Sigmoid colon (tissue), 7 donors: Measurements from ENCODE around the gene SENP2. TPM values are rescaled to one million over a fixed set of nuclear protein-coding genes. Genes with fewer than 3 reads are reported as not detected.

Experiments used
- DNase-seq: peaks from one replicate; pipeline ENCODE4 v3.0.0-alpha.2; 2019
- H3K27ac ChIP-seq, 4 donors: fragments of 200-600 bp; sonication (generic); one replicate each; pipeline ENCODE4 v1.5.1; 2016 to 2019; ENCODE audit warnings: mild to moderate bottlenecking in 1 of 4
- H3K27me3 ChIP-seq, 3 donors: fragments of 200-600 bp; sonication (generic); one replicate each; pipeline ENCODE4 v1.5.1; 2019; ENCODE audit warnings: mild to moderate bottlenecking in 1 of 3
- H3K36me3 ChIP-seq, 4 donors: fragments of 200-600 bp; sonication (generic); one replicate each; pipeline ENCODE4 v1.5.1; 2016 to 2019
- H3K4me1 ChIP-seq, 4 donors: fragments of 200-600 bp; sonication (generic); one replicate each; pipeline ENCODE4 v1.5.1; 2017 to 2019
- H3K4me3 ChIP-seq, 4 donors: fragments of 200-600 bp; sonication (generic); one replicate each; pipeline ENCODE4 v1.5.1; 2017 to 2019; ENCODE audit warnings: mild to moderate bottlenecking in 2 of 4, moderate library complexity in 1 of 4
- H3K9me3 ChIP-seq, 4 donors: fragments of 200-600 bp in 3 of 4; sonication (generic) in 3 of 4; one replicate each; pipeline versions ENCODE4 v1.5.1 to v1.6.1; 2013 to 2019
- EP300 ChIP-seq, 4 donors: sonication (generic); formaldehyde crosslinking; IDR thresholded peaks; one replicate each; pipeline ENCODE4 v1.6.1; 2017; ENCODE audit warnings: antibody characterized with exemption in 4 of 4
- POLR2A ChIP-seq, 2 donors: fragments of 450-650 bp; IDR thresholded peaks; one replicate each; pipeline ENCODE4 v1.6.1; 2016; ENCODE audit warnings: antibody characterized with exemption in 2 of 2, mild to moderate bottlenecking in 2 of 2, moderate library complexity in 2 of 2
- POLR2AphosphoS5 ChIP-seq, 4 donors: sonication (generic); formaldehyde crosslinking; IDR thresholded peaks; one replicate each; pipeline ENCODE4 v1.6.1; 2017; ENCODE audit warnings: antibody characterized with exemption in 4 of 4
- WGBS, 2 donors: extraction: QIAGEN DNeasy Blood & Tissue Kit; methylation state at CpG; one replicate each; pipeline ENCODE4 v1.1.7; 2013; 5-methylcytosine and 5-hydroxymethylcytosine counted together
- intact Hi-C: fragments of 100-400 bp; cut with DNase I; formaldehyde crosslinking; loops from one replicate; pipeline ENCODE4 v1.15.1; 2023
- polyA plus RNA-seq, 3 donors: library from polyadenylated mRNA; stranded (reverse); fragments of 200-250 nt; gene quantifications; one replicate each; pipeline ENCODE4 v1.2.3, GENCODE V29; 2013
- total RNA-seq, 4 donors: library from RNA; depleted of rRNA; stranded (reverse); fragments of >200 nt; gene quantifications; one replicate each; pipeline ENCODE4 v1.1.0, GENCODE V29; 2016
- TF ChIP-seq, protein P1 (sequence below), 4 experiments: fragments of 450-650 bp in 3 of 4; fragments of 200-600 bp in 1 of 4; IDR thresholded peaks; one replicate each; pipeline ENCODE4 v1.5.1; 2016 to 2019; ENCODE audit warnings: antibody characterized with exemption in 4 of 4, mild to moderate bottlenecking in 3 of 4, moderate library complexity in 2 of 4
- donor health status: healthy with polysubstance abuse.
- donor health status: Bipolar disorder and iron deficiency.
- donor health status: healthy.

Gene SENP2
- total and polyA plus RNA-seq, 7 donors = 9.0 to 28.5 (median 24.8) TPM

DNA sequence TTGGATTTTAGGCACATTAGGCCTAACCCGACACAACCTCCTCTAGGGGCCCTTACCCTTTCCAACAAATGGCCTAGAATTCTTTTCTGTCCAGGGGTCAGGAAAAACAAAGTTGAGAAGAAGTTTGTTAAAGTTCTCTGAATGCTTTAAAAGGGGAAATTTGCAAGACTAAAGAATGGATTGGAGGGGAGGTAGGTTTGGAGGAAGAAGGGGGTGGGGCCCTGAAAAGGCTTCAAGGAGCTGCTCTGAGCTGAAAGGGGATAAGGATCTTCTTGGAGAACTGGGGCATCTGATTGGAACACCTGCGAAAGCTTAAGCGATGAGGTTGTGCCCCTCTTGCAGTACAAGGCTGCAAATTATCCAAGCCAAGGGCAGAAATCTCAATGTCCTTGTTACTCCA lies 3.9 kb upstream of the SENP2 start:
- TF ChIP-seq EP300 (IDR thresholded peaks at IDR 0.05) (no peak), POLR2A (IDR thresholded peaks at IDR 0.05) (no peak)
- WGBS, 2 donors = 73 to 90% methylated on average over 3 of the region's 3 CpGs
- Histone ChIP-seq H3K4me1 (peaks cover 0 to 13% (median 11%) of the 10 kb centered on the region in 4 donors), H3K9me3 (no peaks in the 10 kb centered on the region), H3K4me3 (no peak overlapping the region), H3K27ac (no peak overlapping the region), H3K36me3 (no peaks in the 10 kb centered on the region), H3K27me3 (no peaks in the 10 kb centered on the region)
- DNase-seq = no peak
- intact Hi-C loops = loop anchor here (10.0 kb wide), 2 partner anchors 217 to 353 kb away; partner anchors contain the start of genes MAP3K13 and TRA2B

DNA sequence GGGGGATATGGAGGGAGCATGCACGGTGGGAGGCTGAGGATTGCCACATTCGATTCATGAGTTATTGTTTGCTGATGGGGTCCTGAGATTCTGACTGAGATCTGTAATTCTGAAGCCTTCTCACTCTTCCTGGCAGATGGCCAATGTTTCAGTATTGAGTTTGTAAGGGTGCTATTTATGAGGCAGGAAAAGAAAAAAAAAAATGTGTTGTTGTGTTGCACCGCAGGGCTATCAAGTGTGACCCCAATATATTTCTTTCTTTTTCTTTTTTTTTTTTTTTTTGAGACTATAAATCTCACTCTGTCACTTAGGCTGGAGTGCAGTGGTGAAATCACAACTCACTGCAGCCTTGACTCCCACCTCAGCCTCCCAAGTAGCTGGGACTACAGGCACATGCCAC lies 3.2 kb upstream of the SENP2 start:
- H3K36me3 ChIP-seq = no peaks in the 10 kb centered on the region
- TF ChIP-seq POLR2AphosphoS5 (IDR thresholded peaks at IDR 0.05) (no peak), POLR2A (IDR thresholded peaks at IDR 0.05) (no peak), EP300 (IDR thresholded peaks at IDR 0.05) (no peak)
- TF ChIP-seq, protein P1, sequence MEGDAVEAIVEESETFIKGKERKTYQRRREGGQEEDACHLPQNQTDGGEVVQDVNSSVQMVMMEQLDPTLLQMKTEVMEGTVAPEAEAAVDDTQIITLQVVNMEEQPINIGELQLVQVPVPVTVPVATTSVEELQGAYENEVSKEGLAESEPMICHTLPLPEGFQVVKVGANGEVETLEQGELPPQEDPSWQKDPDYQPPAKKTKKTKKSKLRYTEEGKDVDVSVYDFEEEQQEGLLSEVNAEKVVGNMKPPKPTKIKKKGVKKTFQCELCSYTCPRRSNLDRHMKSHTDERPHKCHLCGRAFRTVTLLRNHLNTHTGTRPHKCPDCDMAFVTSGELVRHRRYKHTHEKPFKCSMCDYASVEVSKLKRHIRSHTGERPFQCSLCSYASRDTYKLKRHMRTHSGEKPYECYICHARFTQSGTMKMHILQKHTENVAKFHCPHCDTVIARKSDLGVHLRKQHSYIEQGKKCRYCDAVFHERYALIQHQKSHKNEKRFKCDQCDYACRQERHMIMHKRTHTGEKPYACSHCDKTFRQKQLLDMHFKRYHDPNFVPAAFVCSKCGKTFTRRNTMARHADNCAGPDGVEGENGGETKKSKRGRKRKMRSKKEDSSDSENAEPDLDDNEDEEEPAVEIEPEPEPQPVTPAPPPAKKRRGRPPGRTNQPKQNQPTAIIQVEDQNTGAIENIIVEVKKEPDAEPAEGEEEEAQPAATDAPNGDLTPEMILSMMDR (IDR thresholded peaks at IDR 0.05) = no peak
- whole genome bisulfite sequencing, 2 donors = 35 to 67% methylated on average over 3 of the region's 3 CpGs
- intact Hi-C loops = loop anchor here (10.0 kb wide), 2 partner anchors 218 to 352 kb away; partner anchors contain the start of genes MAP3K13 and TRA2B
- H3K4me3 ChIP-seq = no peak overlapping the region
- no peak for DNase-seq
- no peaks in the 10 kb centered on the region for H3K27me3 ChIP-seq
- H3K4me1 ChIP-seq = peaks cover 0 to 17% (median 15%) of the 10 kb centered on the region in 4 donors
- no peak overlapping the region for H3K27ac ChIP-seq
- no peaks in the 10 kb centered on the region for H3K9me3 ChIP-seq

DNA sequence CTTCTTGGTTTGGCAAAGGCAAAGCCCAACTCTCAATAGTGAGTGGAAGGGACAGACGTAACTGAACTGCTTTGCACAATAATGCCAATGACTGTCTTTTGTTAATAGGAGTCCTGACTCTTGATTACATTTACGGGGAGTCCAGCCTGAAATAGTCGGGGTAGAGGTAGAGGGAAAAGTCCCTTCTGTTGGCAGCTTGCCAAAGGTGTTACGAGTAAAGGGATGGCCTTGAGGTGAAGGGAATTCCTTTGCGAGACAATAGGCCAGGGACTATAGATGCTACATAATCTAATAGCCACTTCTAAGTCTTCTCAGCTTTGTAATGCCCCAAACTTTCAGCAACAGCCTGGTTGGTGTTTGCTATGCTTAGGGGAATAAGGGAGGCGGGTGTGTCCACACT lies 2.2 kb upstream of the SENP2 start:
- no peaks in the 10 kb centered on the region for H3K27me3 ChIP-seq
- intact Hi-C loops = loop anchor here (10.0 kb wide), 2 partner anchors 219 to 351 kb away; partner anchors contain the start of genes MAP3K13 and TRA2B
- DNase-seq = no peak
- H3K9me3 ChIP-seq = no peaks in the 10 kb centered on the region
- no peaks in the 10 kb centered on the region for H3K36me3 ChIP-seq
- WGBS, 2 donors = 41 to 68% methylated on average over 6 of the region's 6 CpGs
- no peak overlapping the region for H3K27ac ChIP-seq
- H3K4me1 ChIP-seq = peaks cover 0 to 28% (median 24%) of the 10 kb centered on the region in 4 donors
- TF ChIP-seq, protein P1 (IDR thresholded peaks at IDR 0.05) = no peak
- TF ChIP-seq EP300 (IDR thresholded peaks at IDR 0.05) = no peak
- TF ChIP-seq POLR2A (IDR thresholded peaks at IDR 0.05) = no peak
- no peak for TF ChIP-seq POLR2AphosphoS5 (IDR thresholded peaks at IDR 0.05)
- no peak overlapping the region for H3K4me3 ChIP-seq

DNA sequence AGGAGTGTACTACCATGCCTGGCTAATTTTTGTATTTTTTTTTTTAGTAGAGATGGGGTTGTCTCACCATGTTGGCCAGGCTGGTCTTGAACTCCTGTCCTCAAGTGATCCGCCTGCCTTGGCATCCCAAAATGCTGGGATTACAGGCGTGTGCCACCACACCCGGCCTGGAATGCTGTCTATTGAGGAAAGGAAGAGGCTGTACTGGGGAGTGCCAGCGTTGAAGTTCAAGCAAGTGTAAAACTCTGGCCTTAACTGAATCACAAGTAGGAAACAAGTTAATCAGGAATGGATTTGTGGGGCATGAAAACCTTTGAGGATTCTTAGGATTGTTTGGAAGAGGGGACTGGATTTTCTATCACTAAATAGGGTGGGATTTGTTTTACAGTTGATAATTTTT lies 1.4 kb upstream of the SENP2 start:
- DNase-seq = no peak
- H3K27me3 ChIP-seq = no peaks in the 10 kb centered on the region
- no peak overlapping the region for H3K4me3 ChIP-seq
- H3K4me1 ChIP-seq = peaks cover 0 to 34% (median 26%) of the 10 kb centered on the region in 4 donors
- no peaks in the 10 kb centered on the region for H3K36me3 ChIP-seq
- intact Hi-C loops = loop anchor here (5.0 to 10.0 kb wide), 3 partner anchors 220 to 983 kb away; partner anchors contain the start of genes MAP3K13, TBCCD1 and TRA2B
- no peak for TF ChIP-seq EP300 (IDR thresholded peaks at IDR 0.05)
- TF ChIP-seq, protein P1 (IDR thresholded peaks at IDR 0.05) = no peak
- TF ChIP-seq POLR2A (IDR thresholded peaks at IDR 0.05) = no peak
- no peak for TF ChIP-seq POLR2AphosphoS5 (IDR thresholded peaks at IDR 0.05)
- H3K27ac ChIP-seq = no peak overlapping the region
- WGBS, 2 donors = 29 to 77% methylated on average over 4 of the region's 4 CpGs
- H3K9me3 ChIP-seq = no peaks in the 10 kb centered on the region

DNA sequence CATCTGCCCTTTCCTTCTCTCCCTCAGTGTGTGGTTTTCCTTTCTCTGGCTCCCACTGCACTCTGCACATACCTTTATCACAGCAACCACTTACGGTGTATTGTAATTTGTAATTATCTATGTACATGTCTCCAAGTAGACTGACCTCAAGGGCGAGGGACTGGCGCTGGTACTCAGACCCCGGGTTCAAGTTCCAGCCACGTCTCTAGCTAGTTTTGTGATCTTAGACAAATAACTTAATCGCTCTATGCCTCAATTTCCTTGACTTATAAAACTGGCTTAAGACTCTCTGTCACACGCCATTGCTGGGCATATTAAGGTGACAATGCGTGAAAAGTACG lies 607 bp upstream of the SENP2 start:
- Histone ChIP-seq H3K27me3 (no peaks in the 10 kb centered on the region), H3K4me3 (peak overlapping the region; percentile 23 to 85 (median 82)), H3K36me3 (no peaks in the 10 kb centered on the region), H3K27ac (peak overlapping the region; percentile 94 to 96 (median 96)), H3K9me3 (no peaks in the 10 kb centered on the region), H3K4me1 (peaks cover 0 to 36% (median 26%) of the 10 kb centered on the region in 4 donors)
- DNase-seq = no peak
- intact Hi-C loops = loop anchor here (5.0 to 10.0 kb wide), 3 partner anchors 221 to 982 kb away; partner anchors contain the start of genes MAP3K13, TBCCD1 and TRA2B
- WGBS, 2 donors = 14 to 39% methylated on average over 9 of the region's 9 CpGs
- no peak for TF ChIP-seq POLR2AphosphoS5 (IDR thresholded peaks at IDR 0.05)
- TF ChIP-seq EP300 (IDR thresholded peaks at IDR 0.05) = no peak
- TF ChIP-seq, protein P1 (IDR thresholded peaks at IDR 0.05) = no peak
- no peak for TF ChIP-seq POLR2A (IDR thresholded peaks at IDR 0.05)
